GM18870 (cell line): ENCODE measurements around the gene CDH13.

Experiments
- ATAC-seq: cut with Tn5 transposase; IDR thresholded peaks from one replicate; pipeline ENCODE4 v1.9.1; 2021; ENCODE audit warnings: moderate library complexity; ENCODE audit not compliant: unreplicated experiment

The CDH13 gene

GRCh38 chr16:82649766-82650165 is 23.0 kb downstream of the CDH13 start:
- ATAC-seq, result no peak

GRCh38 chr16:82650804-82651203 is 24.0 kb downstream of the CDH13 start:
- no peak for ATAC-seq

GRCh38 chr16:82651921-82652601 is 25.3 kb downstream of the CDH13 start:
- no peak for ATAC-seq

GRCh38 chr16:82652826-82653225 is 26.1 kb downstream of the CDH13 start:
- no peak for ATAC-seq

- ATAC-seq, result peak; percentile 73
These were observed 27.1 kb downstream of the CDH13 start for GRCh38 chr16:82653550-82654511.

- ATAC-seq, result peak; percentile 29
These were observed 28.4 kb downstream of the CDH13 start for GRCh38 chr16:82655072-82655714.

- ATAC-seq, result no peak
These were observed 29.1 kb downstream of the CDH13 start for GRCh38 chr16:82655720-82656490.

GRCh38 chr16:82657239-82657638 is 30.5 kb downstream of the CDH13 start:
- no peak for ATAC-seq

GRCh38 chr16:82657786-82658185 is 31.0 kb downstream of the CDH13 start:
- ATAC-seq, result no peak

- no peak for ATAC-seq
These were observed 32.0 kb downstream of the CDH13 start for GRCh38 chr16:82658796-82659195.

GRCh38 chr16:82660075-82660645 is 33.4 kb downstream of the CDH13 start:
- no peak for ATAC-seq

- no peak for ATAC-seq
These were observed 34.2 kb downstream of the CDH13 start for GRCh38 chr16:82660966-82661365.

- ATAC-seq, result no peak
These were observed 37.4 kb downstream of the CDH13 start for GRCh38 chr16:82664181-82664580.

- ATAC-seq, result no peak
These were observed 38.3 kb downstream of the CDH13 start for GRCh38 chr16:82665025-82665424.

- no peak for ATAC-seq
These were observed 40.7 kb downstream of the CDH13 start for GRCh38 chr16:82667437-82667836.

GRCh38 chr16:82668094-82668493 is 41.3 kb downstream of the CDH13 start:
- no peak for ATAC-seq

- ATAC-seq, result no peak
These were observed 45.0 kb downstream of the CDH13 start for GRCh38 chr16:82671741-82672140.

- no peak for ATAC-seq
These were observed 45.9 kb downstream of the CDH13 start for GRCh38 chr16:82672676-82673075.

- ATAC-seq, result no peak
These were observed 48.5 kb downstream of the CDH13 start for GRCh38 chr16:82675300-82675699.

GRCh38 chr16:82681592-82681991 is 54.8 kb downstream of the CDH13 start:
- no peak for ATAC-seq
